ENCODE data around the gene ST3GAL5.

Gene ST3GAL5

DNA sequence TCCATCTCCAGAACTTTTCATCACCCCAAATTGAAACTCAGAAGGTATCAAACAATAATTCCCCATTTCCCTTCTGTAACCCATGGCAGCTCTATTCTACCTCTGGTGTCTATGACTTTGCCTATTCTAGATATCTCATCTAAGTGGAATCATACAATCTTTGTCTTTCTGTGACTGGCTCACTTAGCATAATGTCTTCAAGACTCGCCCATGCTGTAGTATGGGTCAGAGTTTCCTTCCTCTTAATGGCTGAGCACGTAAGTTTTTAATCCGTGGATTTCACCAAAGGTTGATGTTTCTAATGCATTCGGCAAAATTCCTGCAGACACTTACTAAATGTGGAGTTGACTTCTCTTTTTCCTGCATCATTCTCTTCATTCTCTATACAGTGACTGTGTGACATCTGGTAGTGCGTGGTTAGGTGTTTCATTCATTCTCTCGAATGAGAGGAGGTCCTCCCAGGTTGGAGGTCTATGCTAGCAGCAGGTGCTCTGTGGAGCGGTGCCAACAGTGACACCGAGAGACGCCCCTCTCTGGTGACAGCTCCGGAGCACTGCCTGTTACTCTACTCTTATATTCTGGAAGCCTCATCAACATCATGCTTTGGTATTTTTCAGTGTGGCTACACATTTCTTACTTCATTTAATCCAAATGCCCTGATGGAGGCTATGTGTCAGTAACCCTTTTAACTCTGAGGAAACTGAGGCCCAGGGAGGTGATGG is 84.9 kb downstream of the ST3GAL5 start:
- DNase-seq: no peak

DNA sequence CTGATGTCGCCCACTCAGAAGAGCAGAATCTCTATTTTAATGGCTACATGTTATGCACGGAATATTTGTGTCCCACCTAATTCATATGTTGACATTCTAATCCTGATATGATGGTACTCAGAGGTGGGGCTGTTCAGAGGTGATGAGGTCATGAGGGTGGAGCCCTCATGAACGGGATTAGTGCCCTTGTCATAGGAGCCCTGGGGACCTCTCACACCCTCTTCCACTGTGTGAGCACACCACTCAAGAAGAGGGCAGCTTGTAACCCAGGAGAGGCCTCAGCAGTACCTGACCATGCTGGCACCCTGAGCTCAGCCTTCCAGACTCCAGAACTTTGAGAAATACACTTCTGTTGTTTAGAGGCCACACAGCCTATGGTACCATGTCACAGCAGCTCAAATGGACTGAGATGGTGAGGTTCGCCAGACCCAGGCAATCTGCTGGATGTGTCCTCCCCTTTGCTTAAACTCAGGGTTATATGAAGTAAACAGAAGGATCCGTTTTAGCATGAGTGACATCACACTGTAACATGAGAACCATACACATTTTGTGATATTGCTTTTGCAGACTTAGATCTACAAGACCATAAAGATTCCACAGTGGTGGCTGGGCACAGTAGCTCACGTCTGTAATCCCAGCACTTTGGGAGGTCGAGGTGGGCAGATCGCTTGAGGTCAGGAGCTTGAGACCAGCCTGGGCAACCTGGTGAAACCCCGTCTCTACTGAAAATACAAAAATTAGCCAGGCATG is 86.3 kb downstream of the ST3GAL5 start:
- no peak for DNase-seq

DNA sequence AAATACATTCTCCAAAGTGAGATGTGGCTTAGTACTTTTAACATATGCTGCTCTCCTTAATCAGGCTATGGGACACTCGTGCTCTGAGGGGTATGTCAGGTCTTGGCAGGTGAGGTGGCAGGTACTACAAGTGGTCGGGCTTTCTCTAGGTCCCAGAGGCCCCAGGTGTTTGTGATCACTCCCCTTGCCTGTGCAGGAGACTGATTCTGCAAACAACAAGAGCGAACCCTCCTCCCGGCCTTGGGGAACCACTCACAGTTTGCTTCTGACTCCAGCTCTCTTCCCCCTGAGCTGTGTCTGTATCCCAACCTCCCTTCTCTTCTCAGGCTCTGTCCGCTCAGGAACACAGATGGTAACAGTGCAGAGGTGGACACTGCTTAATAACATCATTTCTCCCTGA is 86.9 kb downstream of the ST3GAL5 start:
- DNase-seq: no peak

DNA sequence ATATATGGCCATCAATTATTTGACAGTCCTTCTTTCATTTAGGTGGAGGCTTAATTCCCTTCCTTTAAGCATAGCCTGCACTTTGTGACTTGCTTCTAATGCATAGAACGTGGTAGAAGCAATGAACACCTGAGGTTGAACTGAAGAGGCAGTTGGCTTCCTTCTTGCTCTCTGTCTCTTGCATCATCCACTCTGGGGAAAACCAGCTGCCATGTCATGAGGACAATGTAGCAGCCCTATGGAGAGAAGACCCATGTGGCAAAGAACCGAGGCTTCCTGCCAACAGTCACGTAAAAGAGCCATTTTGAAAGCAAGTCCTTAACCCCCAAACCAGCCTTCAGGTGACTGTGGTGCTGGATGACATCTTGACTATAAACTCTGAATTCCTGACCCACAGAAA is 88.2 kb downstream of the ST3GAL5 start:
- no peak for DNase-seq

DNA sequence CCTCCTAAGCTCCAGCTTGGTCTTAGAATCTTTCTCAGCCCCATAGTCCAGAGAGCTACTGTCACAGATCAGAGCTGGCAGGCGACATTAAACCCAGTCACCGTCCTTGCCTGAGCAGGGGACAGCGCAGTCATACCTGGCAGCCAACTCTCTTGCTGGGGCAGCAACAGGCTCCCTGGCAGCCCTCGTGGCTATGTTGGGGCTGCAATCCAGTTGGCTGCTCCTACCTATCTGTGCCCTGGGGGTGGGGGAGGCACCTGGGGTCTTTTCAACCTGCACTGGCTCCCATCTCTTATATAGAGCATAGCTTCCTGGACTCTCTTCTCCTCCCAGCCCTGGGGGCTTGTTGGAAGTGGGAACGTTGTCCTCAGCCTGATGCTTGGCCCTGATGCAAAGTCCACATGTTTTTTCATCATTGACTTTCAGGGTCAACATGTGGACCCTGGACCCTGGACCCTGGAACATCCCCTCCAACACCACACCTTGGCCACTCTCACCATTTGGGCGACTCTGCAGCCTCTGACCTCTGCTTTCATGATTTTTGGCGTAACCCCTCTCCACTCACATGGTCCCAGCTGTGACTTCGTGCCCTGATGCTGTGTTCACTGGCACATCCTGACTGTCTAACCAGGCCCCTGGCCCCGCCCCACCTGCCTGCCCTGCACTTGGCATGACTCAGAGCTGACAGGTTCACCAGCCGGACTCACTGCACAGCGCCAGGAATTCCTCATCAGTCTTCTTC is 89.4 kb downstream of the ST3GAL5 start:
- no peak for DNase-seq

DNA sequence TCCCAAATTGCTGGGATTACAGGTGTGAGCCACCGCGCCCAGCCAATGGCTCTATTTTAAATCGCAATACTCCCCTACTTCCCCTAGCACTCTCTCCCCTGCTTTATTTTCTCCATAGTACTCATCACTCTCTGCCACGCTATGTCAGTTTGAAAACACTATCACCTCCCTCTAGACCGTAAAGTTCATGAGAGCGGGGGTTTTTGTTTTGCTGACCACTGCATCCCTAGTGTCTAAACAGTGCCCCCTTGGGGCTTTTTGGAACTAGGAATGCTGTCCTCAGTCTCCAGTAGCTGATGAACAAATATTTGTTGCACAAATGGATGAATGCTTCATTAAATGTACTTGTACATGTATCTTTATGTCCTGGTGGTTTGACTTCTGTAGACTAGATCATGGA is 90.9 kb downstream of the ST3GAL5 start:
- no peak for DNase-seq

DNA sequence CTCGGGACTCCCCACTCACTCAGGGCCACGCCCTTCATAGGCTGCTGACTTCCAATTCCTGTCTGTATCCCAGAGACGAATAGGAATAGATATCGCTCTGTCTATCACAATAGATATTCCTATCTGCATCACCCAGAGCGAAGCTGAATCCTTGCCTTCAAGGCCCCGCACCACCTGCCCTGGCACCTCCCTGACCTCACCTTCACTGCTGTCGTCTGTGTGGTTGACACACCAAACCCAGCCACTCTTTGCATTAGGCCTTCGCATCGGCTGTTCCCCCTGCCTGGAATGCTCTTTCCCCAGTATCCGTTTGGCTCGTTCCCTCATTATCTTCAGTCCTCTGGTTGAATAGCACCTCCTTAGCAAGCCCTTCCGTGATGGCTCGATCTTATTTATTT is 91.5 kb downstream of the ST3GAL5 start:
- DNase-seq: no peak

DNA sequence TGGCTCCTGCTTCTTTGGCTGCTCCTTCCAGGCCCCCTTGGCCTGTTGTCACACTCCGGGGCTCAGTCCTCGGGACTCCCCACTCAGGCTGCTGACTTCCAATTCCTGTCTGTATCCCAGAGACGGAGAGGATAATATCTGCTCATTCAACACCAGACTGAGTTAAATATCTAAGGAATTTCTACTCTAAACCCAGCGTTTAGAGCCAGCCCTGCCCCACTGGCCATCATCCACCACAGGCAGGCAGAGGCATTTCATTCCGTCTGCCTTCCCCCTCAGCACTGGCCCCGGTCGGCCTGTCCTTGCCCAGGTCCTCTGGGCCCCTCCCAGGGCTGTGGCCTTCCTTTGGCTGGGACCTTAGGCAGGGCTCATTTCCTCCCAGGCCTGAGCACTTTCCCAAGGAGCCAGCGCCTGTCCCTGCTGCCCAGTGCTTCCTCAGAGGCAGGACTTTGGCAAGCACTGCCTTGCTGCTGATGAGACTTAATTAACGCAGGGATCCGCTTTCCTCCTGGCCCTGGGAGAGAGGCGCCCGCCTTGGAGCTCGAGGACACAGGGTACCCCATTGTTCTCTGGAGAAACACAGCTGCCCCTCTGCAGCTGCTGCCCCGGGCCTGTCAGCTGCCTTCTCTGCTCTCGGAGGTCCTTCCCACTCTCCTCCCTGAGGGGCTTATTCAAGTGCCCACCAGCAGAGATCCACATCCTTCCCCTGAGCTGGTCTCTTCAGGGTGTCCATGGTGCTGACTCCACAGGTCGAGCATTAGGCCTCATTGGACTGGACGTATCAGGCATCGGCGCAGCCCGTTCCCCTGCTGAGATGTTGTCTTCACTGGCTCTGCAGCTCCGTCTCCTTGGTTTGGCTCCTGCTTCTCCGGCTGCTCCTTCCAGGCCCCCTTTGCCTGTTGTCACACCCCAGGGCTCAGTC is 92.2 kb downstream of the ST3GAL5 start:
- no peak for DNase-seq

DNA sequence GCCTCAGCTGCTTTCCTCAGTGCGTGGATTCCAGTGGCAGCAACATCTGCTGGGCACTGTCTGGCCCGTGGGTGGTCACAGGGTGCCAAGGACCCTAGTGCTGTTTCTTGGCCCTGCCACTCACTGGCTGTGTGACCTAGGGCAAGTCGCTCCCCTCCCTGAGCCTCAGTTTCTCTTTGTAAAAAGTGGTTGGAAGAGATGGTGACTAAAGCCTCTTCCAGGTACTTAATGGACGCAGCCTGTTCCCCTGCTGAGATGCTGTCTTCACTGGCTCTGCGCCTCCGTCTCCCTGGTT is 92.8 kb downstream of the ST3GAL5 start:
- no peak for DNase-seq

DNA sequence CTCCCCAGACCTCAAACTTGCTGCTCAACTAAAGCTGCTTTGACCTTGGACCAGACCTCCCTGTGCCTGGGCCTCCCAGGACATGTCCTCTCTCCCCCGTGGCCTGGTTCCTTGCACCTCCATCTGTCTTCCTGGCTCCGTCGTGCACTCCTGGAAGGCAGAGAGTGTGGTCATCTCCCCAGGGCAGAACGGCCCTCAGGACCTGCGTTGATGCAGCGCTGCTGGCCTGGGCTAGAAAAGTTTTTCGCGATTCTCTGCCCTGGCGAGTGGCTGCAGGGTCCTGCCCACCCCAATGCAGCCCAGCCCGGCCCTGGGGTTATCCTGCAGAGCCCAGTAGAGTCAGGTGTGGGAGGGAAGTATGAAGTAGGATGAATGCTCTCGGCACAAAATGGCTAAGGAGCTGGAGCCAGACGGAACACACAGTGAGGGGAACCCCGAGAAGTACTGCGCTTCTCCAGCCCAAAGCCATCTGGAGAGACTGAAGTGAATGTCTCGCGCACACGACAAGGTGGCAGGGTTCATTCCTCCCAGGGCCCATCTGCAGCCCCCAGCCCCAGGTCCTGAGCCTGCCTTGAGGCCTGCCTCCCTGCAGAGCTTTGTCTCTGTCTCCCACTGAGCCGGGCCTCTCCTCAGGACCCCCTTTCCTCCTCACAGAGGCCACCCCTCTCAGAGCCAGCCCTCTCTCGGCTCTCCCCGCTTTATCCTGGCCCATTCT is 93.3 kb downstream of the ST3GAL5 start:
- no peak for DNase-seq

DNA sequence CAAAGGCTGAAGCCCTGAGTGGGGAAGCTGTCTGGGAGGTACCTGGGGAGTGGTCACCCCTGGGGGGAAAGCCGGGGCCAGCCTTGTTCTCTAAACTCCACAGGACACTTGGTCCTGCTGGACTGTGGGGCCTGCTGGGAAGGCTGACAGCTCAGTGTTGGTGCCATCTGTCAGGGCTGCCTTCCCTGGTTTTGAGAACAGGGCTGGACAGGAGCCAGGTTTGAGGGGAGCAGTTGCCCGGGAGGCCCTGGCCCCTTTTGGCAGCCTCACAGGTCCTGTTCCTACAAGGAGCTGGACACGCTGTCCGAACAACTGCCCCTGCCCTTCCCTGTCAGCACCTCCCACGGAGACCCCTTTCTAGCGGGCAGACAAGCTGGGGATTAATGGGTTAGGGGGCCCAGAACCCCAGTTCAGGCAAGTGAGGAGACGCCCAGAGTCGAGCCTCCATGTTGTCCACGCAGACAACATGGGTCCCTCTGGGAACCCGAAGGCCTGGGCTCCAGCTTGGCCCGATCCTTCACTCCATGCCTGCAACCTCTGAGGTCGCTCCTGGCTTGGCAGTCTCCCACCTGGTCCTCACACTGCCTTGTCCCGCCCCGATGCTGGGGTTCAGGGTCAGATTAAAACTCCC is 94.2 kb downstream of the ST3GAL5 start:
- no peak for DNase-seq

DNA sequence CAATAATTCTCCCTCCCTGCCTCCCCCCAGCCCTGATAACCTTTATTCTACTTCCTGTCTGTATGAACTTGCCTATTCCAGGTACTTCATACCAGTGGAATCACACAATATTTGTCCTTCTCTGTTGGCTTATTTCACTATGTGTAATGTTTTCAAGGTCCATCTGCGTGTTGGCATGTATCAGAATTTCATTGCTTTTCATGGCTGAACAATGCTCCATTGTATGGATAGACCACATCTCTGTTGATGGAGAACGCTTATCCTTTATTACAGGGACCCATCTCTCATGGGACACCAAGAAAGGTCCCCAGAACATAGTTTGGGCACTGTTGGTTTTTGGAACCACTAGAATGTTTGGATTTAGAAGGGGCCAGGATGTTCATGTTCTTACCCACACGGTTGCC is 94.8 kb downstream of the ST3GAL5 start:
- no peak for DNase-seq

DNA sequence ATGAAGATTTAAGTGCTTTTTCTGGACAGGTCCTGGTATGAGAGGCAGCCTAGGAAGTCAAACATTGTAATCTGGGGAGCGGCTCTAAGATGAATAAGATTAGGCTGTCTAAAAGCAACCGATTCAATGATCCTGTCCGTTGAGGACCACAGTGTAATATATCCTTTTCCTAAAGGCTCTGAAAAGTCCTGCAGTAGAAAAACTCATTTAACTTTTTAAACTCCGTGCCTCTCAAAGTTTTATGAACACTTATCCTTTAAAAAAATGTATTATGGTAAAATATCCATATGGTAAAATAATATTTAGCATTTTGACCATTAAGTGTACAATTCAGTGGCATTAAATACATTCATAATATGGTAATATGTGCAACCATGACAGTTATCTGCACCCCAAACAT is 95.2 kb downstream of the ST3GAL5 start:
- no peak for DNase-seq

DNA sequence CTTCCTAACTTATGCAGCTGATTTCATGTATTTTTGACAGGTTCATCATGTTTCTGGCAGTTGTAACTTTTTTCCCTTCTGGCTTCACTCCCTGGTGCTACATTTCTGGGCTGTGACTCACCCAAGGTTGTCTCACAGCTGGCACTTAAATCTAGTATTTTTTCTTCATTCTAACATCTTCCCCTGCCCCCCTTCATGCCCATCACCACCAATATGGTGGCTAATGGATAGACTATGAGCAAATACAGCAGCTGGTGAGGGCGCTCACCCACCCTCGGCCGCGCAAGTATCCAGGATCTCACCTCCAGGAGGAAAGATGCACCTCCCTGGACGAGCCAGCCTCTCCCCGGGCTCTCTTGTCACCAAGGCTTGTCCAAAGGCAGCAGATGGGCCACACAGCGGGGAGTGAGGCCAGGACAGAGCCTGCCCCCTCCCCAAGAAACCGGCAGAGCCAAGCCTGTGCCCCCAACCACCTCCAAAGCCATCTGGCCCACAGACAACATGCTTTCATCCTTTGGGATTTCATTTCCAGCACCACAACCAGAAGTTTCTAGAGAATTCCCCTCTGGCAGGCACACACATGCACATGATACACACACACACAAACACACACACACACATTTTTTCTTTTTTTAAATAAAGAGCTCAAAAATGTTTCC is 95.9 kb downstream of the ST3GAL5 start:
- no peak for DNase-seq

DNA sequence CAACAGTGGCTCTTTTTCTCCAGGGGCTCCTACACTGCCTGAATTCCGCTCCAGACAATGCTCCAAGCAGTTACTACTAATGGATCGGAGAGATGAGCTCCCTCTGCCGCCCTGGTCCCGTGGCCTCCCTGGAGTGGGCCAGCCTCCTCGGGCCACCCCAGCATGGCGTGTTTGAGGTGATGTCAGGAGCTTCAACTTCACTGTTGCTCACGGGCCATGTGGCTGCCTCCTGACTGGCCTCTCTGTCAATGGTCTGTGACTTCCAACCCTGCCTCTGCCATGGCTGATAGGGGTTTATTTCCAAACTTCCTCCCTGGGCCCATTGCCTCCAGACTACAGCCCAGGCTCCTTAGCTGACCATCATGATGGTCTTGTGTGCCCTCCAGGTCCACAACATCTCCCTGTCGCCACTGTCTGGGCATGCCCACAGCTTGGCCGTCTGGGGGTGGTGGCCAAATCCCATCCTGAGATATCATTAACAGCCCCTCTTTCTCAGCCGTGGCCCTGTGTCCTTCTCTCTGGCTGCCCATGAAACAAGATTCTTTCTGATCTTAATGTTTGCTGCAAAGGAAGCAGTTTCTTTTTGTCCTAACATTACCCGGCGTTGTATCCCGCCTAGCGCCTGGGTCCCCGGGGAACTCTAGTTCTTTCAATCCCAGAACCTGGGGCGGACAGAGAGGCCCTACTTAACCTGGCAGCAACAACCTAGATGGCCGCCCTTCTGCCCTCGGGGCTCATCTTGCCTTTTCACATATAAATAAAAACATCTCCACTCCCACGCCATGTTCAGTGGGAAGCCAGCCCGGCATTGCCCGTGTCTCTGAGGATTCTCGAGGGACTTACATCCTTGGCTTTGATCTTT is 96.9 kb downstream of the ST3GAL5 start:
- DNase-seq: no peak

DNA sequence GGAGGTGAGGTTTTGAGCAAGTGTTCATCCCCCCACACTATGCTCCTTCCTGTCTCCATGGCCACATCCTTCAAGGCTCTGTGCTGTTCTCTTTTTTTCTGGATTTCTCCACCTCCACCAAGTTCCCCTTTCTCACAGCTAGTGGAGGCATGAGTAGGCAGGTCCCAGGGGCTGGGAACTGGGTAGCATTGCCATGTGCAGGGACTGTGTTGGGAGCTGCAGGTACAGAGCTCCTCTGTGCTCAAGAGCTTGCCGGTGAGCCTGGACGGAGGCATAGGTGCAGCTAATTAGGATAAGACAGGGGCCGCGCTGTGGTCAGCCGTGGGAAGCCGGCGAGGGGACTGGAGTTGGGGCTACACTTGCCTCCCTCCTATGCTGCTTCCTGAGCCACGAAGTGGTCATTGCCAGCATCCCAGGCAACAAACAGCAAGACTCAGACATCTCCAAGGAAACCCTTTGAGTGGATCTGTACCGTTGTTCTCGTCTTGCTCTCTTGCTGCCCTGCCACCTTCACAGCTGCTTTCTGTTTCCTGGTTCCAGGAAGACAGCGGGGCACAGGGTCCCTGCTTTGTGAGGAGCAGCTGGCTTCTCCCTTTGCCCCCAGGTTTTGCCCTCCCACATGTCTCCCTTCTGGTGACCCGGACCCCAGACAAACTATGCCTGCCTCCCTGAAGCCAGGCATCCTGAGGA is 98.1 kb downstream of the ST3GAL5 start:
- no peak for DNase-seq

DNA sequence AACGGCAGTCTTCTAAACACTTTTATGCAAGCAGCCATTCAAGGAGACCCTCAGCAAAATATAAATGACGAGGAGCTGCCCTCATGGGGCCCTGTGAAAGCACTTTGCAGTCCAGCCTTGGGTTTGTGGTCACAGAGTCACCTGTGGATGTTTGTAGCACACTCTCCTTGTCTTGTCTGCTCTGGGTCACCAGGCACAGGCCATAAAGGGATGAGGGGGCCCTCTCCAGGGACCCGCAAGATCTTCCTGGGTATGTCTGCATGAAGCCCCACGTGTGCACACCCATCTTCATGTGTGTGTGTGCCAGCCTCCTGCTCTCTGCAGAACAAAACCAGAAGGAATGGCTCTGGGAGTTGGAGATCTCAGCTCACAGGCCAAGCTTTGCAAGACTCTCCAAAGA is 98.8 kb downstream of the ST3GAL5 start:
- no peak for DNase-seq

DNA sequence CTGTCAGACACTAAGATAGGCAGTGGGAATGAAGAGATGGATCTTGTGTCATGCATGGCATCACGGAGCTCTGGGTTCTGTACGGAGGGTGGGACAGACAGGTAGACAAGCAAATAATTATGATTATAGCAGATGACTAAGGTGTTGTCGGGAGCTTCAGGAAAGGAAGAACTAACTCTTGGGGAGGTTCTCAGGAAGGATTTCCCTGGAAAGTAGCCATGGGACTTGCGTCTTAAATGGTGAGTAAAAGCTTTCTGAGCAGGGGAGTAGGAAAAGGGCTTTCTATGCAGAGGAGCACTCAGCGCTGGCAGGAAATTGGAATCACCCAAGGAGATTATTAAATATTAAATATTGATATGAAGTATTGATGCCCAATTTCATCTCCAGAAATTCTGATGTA is 99.5 kb downstream of the ST3GAL5 start:
- DNase-seq: no peak

DNA sequence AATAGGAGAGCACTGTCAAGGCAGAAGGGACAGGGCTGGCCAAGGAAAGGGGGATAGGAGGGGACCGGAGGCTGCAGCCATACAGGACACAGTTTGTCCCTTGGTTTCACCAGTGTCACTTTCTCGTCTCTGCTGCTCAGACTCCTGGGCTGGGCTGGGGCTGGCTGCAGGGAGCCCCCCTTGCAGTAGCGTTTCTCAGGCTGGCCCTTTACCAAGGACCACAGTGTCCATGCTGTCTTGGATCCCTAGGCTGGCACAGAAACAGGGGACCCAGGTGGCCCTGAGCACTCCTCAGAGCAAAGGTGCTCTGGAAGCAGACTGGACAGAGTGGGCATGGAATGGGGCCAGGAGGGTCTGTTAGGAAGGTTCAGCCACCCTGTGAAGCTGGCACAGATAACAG is 100.2 kb downstream of the ST3GAL5 start:
- no peak for DNase-seq

DNA sequence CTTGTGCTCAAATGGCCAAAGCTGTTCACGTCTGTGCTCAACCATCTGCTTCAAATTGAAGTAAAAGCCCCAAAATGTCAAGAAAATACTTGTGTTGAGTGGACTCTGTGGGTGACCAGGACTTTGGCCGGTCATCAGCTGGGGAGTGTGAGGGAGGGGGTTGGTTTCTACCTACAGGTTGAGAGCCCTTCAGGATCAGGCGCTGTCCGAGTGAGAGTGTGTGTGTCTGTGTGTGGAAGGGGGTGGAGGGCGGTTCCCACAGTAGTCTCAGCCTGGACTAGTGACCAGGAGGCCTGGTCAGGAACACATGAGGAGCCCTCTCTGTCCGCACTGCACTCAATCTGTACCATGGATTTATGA is 100.8 kb downstream of the ST3GAL5 start:
- no peak for DNase-seq
